Stimulated activated naive CD8-positive, alpha-beta T cell treated with anti-CD3 and anti-CD28 coated beads, Interleukin-15, amount 100 ng/mL, for 72 hours (primary cell): ENCODE data around the gene TMPRSS4.

Experiments used
- ATAC-seq: fragments of 150-1000 bp; cut with Tn5 transposase; 2 replicates; pipeline ENCODE4 v1.10.0; 2021; ENCODE audit warnings: mild to moderate bottlenecking, moderate library complexity
- DNase-seq, 2 donors: peaks; one replicate each; pipeline ENCODE4 v3.0.0; 2021 to 2022
- H3K27ac Mint-ChIP-seq, 2 donors: one replicate each; pipeline ENCODE4 v1.8.0; 2022; ENCODE audit warnings: mild to moderate bottlenecking in 2 of 2, mixed read lengths in 2 of 2, moderate library complexity in 2 of 2
- H3K27me3 Mint-ChIP-seq: one replicate; pipeline ENCODE4 v1.8.0; 2022; ENCODE audit warnings: mixed read lengths
- H3K4me1 Mint-ChIP-seq: one replicate; pipeline ENCODE4 v1.8.0; 2022; ENCODE audit warnings: mild to moderate bottlenecking, mixed read lengths
- H3K4me3 Mint-ChIP-seq, 2 donors: one replicate each; pipeline ENCODE4 v1.8.0; 2022; ENCODE audit warnings: mild to moderate bottlenecking in 2 of 2, mixed read lengths in 2 of 2, moderate library complexity in 1 of 2
- H3K9me3 Mint-ChIP-seq, 2 donors: one replicate each; pipeline ENCODE4 v1.8.0; 2022; ENCODE audit warnings: mixed read lengths in 2 of 2

Gene TMPRSS4

GRCh38 chr11:118102721-118103261, 25.9 kb downstream of the TMPRSS4 start:
- H3K27me3 Mint-ChIP-seq, result peaks cover 7% of the 10 kb centered on the region
- DNase-seq, result no peak

GRCh38 chr11:118104491-118104890, 27.6 kb downstream of the TMPRSS4 start:
- Mint-ChIP-seq H3K27me3 (peaks cover 7% of the 10 kb centered on the region), H3K27ac (no peak overlapping the region), H3K9me3 (no peaks in the 10 kb centered on the region), H3K4me1 (peaks cover under 1% of the 10 kb centered on the region), H3K4me3 (no peak overlapping the region)
- DNase-seq (no peak), ATAC-seq (no peak)

More at GRCh38 chr11:118102721-118103261, 25.9 kb downstream of the TMPRSS4 start:
- peak overlapping the region in 1 of 2 donors; percentile 29 for H3K27ac Mint-ChIP-seq
- no peaks in the 10 kb centered on the region for H3K9me3 Mint-ChIP-seq
- ATAC-seq, result no peak
- peaks cover 7% of the 10 kb centered on the region for H3K4me1 Mint-ChIP-seq
- no peak overlapping the region for H3K4me3 Mint-ChIP-seq

DNA sequence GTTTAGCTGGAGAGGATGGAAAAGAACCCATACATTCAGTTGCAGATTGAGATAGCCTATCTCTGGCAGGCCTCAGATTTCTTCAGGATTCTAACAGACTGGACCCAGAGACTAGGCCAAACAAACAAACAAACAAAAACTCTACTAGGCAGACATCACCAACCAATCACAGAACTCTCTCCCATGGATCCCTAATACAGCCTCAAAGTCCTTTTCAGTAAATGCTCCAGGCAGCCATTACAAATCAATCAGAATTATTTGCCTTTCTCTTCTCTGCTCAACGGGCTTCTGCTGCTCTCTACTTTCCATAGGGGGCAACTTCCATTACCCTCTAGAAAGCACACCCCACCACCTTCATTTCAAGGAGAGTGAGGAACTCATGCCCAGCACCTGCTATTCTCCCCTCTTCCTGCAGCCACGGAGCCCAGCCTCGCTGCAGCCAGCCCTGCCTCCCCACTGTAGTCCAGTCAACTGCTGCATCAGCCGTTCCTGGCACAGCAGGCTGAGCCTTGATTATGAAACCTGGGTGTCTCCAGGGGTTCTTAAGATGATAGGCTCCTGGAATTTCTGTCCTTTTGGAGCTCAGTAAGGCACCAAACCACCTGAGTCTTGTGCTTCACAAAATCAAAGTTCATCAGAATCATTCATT, 28.9 kb downstream of the TMPRSS4 start:
- ATAC-seq (no peak), DNase-seq (no peak)
- Mint-ChIP-seq H3K27ac (peak overlapping the region in 1 of 2 donors; percentile 8), H3K27me3 (peaks cover 7% of the 10 kb centered on the region), H3K9me3 (no peaks in the 10 kb centered on the region), H3K4me3 (no peak overlapping the region), H3K4me1 (peaks cover 3% of the 10 kb centered on the region)

DNA sequence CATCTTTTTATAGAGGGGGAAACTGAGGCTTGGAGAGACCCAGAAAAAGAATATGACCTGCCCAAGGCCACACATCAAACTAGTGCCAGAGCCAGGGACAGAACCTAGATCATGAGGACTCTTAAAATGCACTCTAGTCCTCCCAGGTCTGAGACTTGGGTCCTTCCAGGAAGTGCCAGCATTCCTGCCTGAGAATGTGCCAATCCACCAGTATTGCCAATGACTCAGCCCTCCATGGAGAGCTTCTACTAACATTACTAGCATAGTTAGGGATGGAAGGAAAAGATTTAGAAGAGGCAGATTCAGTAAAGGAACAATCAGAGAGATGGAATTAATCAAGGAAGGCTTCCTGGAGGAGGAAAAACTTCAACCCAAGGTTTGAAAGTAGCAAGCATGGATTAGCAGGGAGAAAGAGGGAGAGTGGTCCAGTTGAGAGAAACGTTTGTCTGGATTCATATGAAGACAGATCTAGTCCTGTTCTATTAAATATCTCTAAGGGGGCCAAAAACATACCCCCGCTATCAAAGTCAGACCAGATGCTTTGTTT, 30.0 kb downstream of the TMPRSS4 start:
- H3K4me3 Mint-ChIP-seq, result no peak overlapping the region
- H3K27me3 Mint-ChIP-seq, result no peaks in the 10 kb centered on the region
- ATAC-seq (no peak), DNase-seq (no peak)
- H3K4me1 Mint-ChIP-seq, result peaks cover 14% of the 10 kb centered on the region
- no peaks in the 10 kb centered on the region for H3K9me3 Mint-ChIP-seq
- H3K27ac Mint-ChIP-seq, result no peak overlapping the region

GRCh38 chr11:118108513-118108912, 31.6 kb downstream of the TMPRSS4 start:
- Mint-ChIP-seq H3K9me3 (no peaks in the 10 kb centered on the region), H3K4me1 (peaks cover 27% of the 10 kb centered on the region), H3K27me3 (no peaks in the 10 kb centered on the region), H3K4me3 (no peak overlapping the region), H3K27ac (no peak overlapping the region)
- no peak for ATAC-seq
- no peak for DNase-seq

DNA sequence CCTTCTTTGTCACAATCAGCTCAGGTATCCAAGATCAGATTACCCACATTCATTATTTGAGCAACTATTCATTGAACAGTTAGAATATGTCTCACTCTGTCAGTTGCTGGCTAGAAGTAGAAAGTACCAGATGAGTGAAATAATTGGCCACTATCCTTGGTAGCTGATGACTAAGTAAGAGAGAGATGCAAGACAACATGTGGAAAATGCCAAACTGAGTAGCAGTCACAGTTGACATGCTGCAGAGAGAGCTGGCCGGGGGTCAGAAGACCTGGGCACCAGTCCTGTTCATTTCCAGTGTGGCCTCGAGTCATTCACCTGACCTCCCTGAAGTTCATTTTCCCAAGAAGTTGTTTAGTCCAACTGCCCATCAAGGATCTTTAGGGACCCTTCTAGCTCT, 32.4 kb downstream of the TMPRSS4 start:
- ATAC-seq (no peak), DNase-seq (no peak)
- Mint-ChIP-seq H3K4me3 (no peak overlapping the region), H3K9me3 (no peaks in the 10 kb centered on the region), H3K27ac (no peak overlapping the region), H3K27me3 (no peaks in the 10 kb centered on the region), H3K4me1 (peaks cover 31% of the 10 kb centered on the region)

- Mint-ChIP-seq H3K27ac (peak overlapping the region; percentile 41 to 45), H3K27me3 (no peaks in the 10 kb centered on the region), H3K4me3 (no peak overlapping the region), H3K4me1 (peaks cover 44% of the 10 kb centered on the region), H3K9me3 (no peaks in the 10 kb centered on the region)
- DNase-seq (no peak), ATAC-seq (no peak)
Observed at GRCh38 chr11:118111019-118111743, 34.3 kb downstream of the TMPRSS4 start.

- Mint-ChIP-seq H3K27ac (no peak overlapping the region), H3K27me3 (no peaks in the 10 kb centered on the region)
- ATAC-seq, result no peak
Observed at GRCh38 chr11:118111744-118112035, 34.8 kb downstream of the TMPRSS4 start.

GRCh38 chr11:118112711-118113430, 36.0 kb downstream of the TMPRSS4 start:
- no peak overlapping the region for H3K27ac Mint-ChIP-seq
- no peaks in the 10 kb centered on the region for H3K9me3 Mint-ChIP-seq
- ATAC-seq, result no peak
- H3K27me3 Mint-ChIP-seq, result no peaks in the 10 kb centered on the region
- DNase-seq, result no peak
- no peak overlapping the region for H3K4me3 Mint-ChIP-seq
- H3K4me1 Mint-ChIP-seq, result peaks cover 56% of the 10 kb centered on the region

More at GRCh38 chr11:118111744-118112035, 34.8 kb downstream of the TMPRSS4 start:
- DNase-seq, result no peak
- Mint-ChIP-seq H3K4me3 (no peak overlapping the region), H3K9me3 (no peaks in the 10 kb centered on the region), H3K4me1 (peaks cover 45% of the 10 kb centered on the region)

DNA sequence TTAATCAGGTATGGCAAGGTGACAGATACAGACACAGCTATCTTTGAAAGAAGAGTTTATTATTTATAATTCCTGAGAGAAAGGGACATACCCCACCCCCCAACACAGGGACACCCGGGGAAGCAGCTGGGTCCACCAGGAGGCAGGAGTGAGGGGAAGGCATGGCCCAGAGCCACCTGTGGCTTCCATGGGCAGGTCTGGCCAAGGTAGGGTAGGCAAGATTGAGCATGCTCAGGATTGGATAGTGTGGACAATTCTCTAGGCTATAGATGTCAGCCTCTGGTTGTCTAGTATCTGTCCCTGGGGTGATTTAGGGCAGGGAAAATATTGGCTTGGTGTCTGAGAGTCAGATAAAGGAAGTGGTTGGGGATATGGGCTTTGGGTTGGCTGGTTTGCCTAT, 37.4 kb downstream of the TMPRSS4 start:
- no peak for DNase-seq
- peak overlapping the region in 1 of 2 donors; percentile 12 for H3K27ac Mint-ChIP-seq
- no peak overlapping the region for H3K4me3 Mint-ChIP-seq
- no peaks in the 10 kb centered on the region for H3K27me3 Mint-ChIP-seq
- no peaks in the 10 kb centered on the region for H3K9me3 Mint-ChIP-seq
- no peak for ATAC-seq
- H3K4me1 Mint-ChIP-seq, result peaks cover 70% of the 10 kb centered on the region

- ATAC-seq (no peak), DNase-seq (no peak)
- Mint-ChIP-seq H3K4me3 (no peak overlapping the region), H3K9me3 (peaks cover 2 to 4% of the 10 kb centered on the region in 2 donors), H3K27me3 (no peaks in the 10 kb centered on the region), H3K27ac (no peak overlapping the region), H3K4me1 (peaks cover 71% of the 10 kb centered on the region)
Observed at GRCh38 chr11:118115048-118115447, 38.2 kb downstream of the TMPRSS4 start.

- H3K27me3 Mint-ChIP-seq, result no peaks in the 10 kb centered on the region
- DNase-seq (peak; percentile 50 to 78), ATAC-seq (peak; percentile 100)
- H3K9me3 Mint-ChIP-seq, result peaks cover 14 to 15% of the 10 kb centered on the region in 2 donors
- peak overlapping the region; percentile 64 to 76 for H3K4me3 Mint-ChIP-seq
- H3K4me1 Mint-ChIP-seq, result peaks cover 49% of the 10 kb centered on the region
- H3K27ac Mint-ChIP-seq, result peak overlapping the region; percentile 76 to 88
Observed at GRCh38 chr11:118117790-118118601, 41.1 kb downstream of the TMPRSS4 start.

DNA sequence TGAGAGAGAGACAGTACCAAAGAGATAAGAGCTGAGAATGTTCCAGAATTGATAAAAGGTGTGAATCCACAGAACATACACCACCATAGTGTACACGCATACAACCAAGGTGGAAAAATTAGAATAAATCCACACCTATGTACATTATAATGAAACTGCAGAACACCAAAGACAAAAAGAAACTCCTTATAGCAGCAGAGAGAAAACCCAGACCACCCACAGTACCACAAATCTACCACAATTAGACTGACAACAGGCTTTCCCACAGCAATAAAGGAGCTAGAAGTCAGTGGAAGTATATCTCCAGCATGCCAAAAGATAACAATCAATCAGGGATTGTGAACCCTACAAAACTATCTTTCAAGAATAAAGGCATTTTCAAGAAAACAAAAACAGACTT, 43.9 kb downstream of the TMPRSS4 start:
- H3K4me3 Mint-ChIP-seq, result no peak overlapping the region
- H3K4me1 Mint-ChIP-seq, result peaks cover 26% of the 10 kb centered on the region
- H3K9me3 Mint-ChIP-seq, result peaks cover 14 to 15% of the 10 kb centered on the region in 2 donors
- ATAC-seq (no peak), DNase-seq (no peak)
- H3K27ac Mint-ChIP-seq, result no peak overlapping the region
- no peaks in the 10 kb centered on the region for H3K27me3 Mint-ChIP-seq

GRCh38 chr11:118124929-118125535, 48.2 kb downstream of the TMPRSS4 start:
- no peak overlapping the region for H3K27ac Mint-ChIP-seq
- ATAC-seq, result no peak
- DNase-seq, result no peak
- peaks cover 11 to 12% of the 10 kb centered on the region in 2 donors for H3K9me3 Mint-ChIP-seq
- H3K4me1 Mint-ChIP-seq, result no peaks in the 10 kb centered on the region
- H3K4me3 Mint-ChIP-seq, result no peak overlapping the region
- peaks cover 15% of the 10 kb centered on the region for H3K27me3 Mint-ChIP-seq
